ENCODE results near the gene TNNI3K. TPM values are rescaled to one million over a fixed set of nuclear protein-coding genes. Genes with fewer than 3 reads are reported as not detected.

The TNNI3K gene
- total RNA-seq, 1 experiment from 2014 or later, result not detected

DNA sequence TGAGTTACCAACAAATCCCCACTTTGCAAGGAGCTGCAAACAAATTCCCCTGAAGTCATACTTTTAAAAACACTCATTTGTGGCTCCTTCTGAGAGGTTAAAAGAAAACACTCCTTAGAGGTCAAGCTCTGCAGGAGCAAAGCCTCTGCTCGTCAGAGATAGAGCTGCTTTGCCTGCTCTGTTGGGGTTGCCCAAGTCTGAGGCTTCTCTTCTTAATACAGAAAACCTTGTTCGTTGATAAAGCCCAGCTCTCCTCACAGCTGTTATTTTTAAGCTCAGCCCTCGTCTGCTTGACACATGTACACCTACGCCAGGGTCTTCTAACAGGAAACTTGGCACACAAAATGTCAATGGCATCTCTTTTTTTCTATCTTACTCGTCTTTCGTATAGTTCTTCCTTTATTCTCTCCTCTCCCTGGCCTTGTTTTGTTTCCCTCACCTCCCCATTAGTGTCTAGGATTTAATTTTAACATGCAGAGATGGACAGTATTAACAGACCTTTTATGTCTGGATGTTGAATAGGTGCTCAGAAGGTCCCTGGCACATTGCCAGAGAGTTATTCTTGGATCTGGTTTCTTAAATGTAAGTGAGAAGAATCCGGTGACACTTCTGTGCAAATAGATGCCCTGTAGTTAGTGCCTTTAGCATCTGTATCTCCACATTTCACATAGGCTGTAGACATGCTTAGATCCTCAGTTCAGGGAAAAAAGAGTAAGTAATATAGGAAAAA is 191.2 kb downstream of the TNNI3K start:
- H3K4ac ChIP-seq (ENCODE audit: low read depth, low read length), result no peak overlapping the region
- H2AK5ac ChIP-seq (ENCODE audit: insufficient read length, low read length), result no peak overlapping the region
- H3K4me1 ChIP-seq (ENCODE audit: insufficient read depth, low read length), result no peaks in the 10 kb centered on the region
- no peak overlapping the region for H3K27ac ChIP-seq (ENCODE audit: insufficient read length, low read depth, low read length)
- H3K27me3 ChIP-seq (ENCODE audit: insufficient read depth, low read length), result no peaks in the 10 kb centered on the region
- Mint-ChIP-seq H3K4me1 (no peaks in the 10 kb centered on the region), H3K4me3 (no peak overlapping the region), H3K27ac (no peak overlapping the region; a peak in 1 of 7 replicates), H3K36me3 (ENCODE audit: insufficient read depth in 1 of 3, low read depth in 3 of 3) (no peaks in the 10 kb centered on the region), H3K9me3 (no peaks in the 10 kb centered on the region), H3K27me3 (ENCODE audit: low read depth) (no peaks in the 10 kb centered on the region)
- H2BK5ac ChIP-seq (ENCODE audit: insufficient read length, low read length), result no peak overlapping the region
- H3K9ac ChIP-seq (ENCODE audit: extremely low read depth, insufficient read length, low read length), result no peak overlapping the region
- no peaks in the 10 kb centered on the region for H3K23me2 ChIP-seq (ENCODE audit: insufficient read length, low read depth, low read length, poor library complexity, severe bottlenecking)
- H2BK20ac ChIP-seq (ENCODE audit: low read depth, low read length, poor library complexity, severe bottlenecking), result no peak overlapping the region
- H2AFZ ChIP-seq (ENCODE audit: low read length), result no peak overlapping the region
- no peak overlapping the region for H4K5ac ChIP-seq (ENCODE audit: insufficient read length, low read depth, low read length)
- no peaks in the 10 kb centered on the region for H3K79me1 ChIP-seq (ENCODE audit: insufficient read depth, low read depth, low read length, poor library complexity, severe bottlenecking)
- no peak overlapping the region for H2BK15ac ChIP-seq (ENCODE audit: low read depth, low read length)
- no peaks in the 10 kb centered on the region for H4K20me1 ChIP-seq (ENCODE audit: control insufficient read depth, insufficient read depth, insufficient read length)
- no peak overlapping the region for H2BK120ac ChIP-seq (ENCODE audit: low read depth, low read length, poor library complexity, severe bottlenecking)
- H4K91ac ChIP-seq (ENCODE audit: insufficient read length, low read depth, low read length), result no peak overlapping the region
- DNase-seq, result no peak
- no peak overlapping the region for H3K56ac ChIP-seq (ENCODE audit: insufficient read length, low read depth, low read length)
- H4K8ac ChIP-seq (replicated peaks; ENCODE audit: insufficient read length, low read depth, low read length), result no peak overlapping the region
- no peak overlapping the region for H3K14ac ChIP-seq (ENCODE audit: insufficient read depth, low read length)
- no peak overlapping the region for H3T11ph ChIP-seq (ENCODE audit: low read length)
- no peaks in the 10 kb centered on the region for H3K79me2 ChIP-seq (ENCODE audit: insufficient read depth, low read length)
- H3K4me2 ChIP-seq (ENCODE audit: insufficient read depth, insufficient read length, low read length), result no peak overlapping the region
- TF ChIP-seq, protein P1, sequence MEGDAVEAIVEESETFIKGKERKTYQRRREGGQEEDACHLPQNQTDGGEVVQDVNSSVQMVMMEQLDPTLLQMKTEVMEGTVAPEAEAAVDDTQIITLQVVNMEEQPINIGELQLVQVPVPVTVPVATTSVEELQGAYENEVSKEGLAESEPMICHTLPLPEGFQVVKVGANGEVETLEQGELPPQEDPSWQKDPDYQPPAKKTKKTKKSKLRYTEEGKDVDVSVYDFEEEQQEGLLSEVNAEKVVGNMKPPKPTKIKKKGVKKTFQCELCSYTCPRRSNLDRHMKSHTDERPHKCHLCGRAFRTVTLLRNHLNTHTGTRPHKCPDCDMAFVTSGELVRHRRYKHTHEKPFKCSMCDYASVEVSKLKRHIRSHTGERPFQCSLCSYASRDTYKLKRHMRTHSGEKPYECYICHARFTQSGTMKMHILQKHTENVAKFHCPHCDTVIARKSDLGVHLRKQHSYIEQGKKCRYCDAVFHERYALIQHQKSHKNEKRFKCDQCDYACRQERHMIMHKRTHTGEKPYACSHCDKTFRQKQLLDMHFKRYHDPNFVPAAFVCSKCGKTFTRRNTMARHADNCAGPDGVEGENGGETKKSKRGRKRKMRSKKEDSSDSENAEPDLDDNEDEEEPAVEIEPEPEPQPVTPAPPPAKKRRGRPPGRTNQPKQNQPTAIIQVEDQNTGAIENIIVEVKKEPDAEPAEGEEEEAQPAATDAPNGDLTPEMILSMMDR (conservative IDR thresholded peaks at IDR 0.05), result no peak
- no CpG with 5 or more reads among the region's 7 CpGs for WGBS (ENCODE audit: extremely low coverage, insufficient read length, low lambda C conversion rate)
- no peaks in the 10 kb centered on the region for H3K9me3 ChIP-seq (ENCODE audit: control insufficient read depth, low read depth, low read length)
- H3K23ac ChIP-seq (ENCODE audit: insufficient read length, low read depth, low read length), result no peak overlapping the region
- H2BK12ac ChIP-seq (ENCODE audit: insufficient read length, low read depth, low read length), result no peak overlapping the region
- H3K18ac ChIP-seq (ENCODE audit: insufficient read length, low read depth, low read length), result no peak overlapping the region
